HG02763 (cell line): ENCODE measurements around the gene KRTAP9-8.
"Not testable (repeated sequence)": the region's sequence is repeated elsewhere in the genome, so short reads cannot be mapped to it uniquely, and the experiment has no call there.

ENCODE experiments used
- ATAC-seq: cut with Tn5 transposase; IDR thresholded peaks from one replicate; pipeline ENCODE4 v1.9.1; 2021; ENCODE audit warnings: mild to moderate bottlenecking, moderate library complexity; ENCODE audit not compliant: unreplicated experiment

The KRTAP9-8 gene

GRCh38 chr17:41255381-41256290 is 17.8 kb downstream of the KRTAP9-8 start, which contains the start of gene KRTAP9-9:
KRTAP9-9 (plus strand) TSS chr17:41255384.
- ATAC-seq: not testable (repeated sequence)

- ATAC-seq: no peak
Measured at GRCh38 chr17:41256291-41256685, 18.5 kb downstream of the KRTAP9-8 start.

GRCh38 chr17:41258406-41258805 is 20.6 kb downstream of the KRTAP9-8 start:
- ATAC-seq: no peak

GRCh38 chr17:41263212-41263611 is 25.4 kb downstream of the KRTAP9-8 start:
- no peak for ATAC-seq

- ATAC-seq: no peak
Measured at GRCh38 chr17:41264599-41264998, 26.8 kb downstream of the KRTAP9-8 start.

- no peak for ATAC-seq
Measured at GRCh38 chr17:41265078-41265477, 27.3 kb downstream of the KRTAP9-8 start, which contains the start of gene KRTAP9-6. KRTAP9-6 (plus strand) TSS chr17:41265378; CDS start chr17:41265378, 0 bp downstream.

- no peak for ATAC-seq
Measured at GRCh38 chr17:41267711-41268110, 29.9 kb downstream of the KRTAP9-8 start.

GRCh38 chr17:41271323-41271722 is 33.5 kb downstream of the KRTAP9-8 start:
- not testable (repeated sequence) for ATAC-seq

- no peak for ATAC-seq
Measured at GRCh38 chr17:41271858-41272257, 34.1 kb downstream of the KRTAP9-8 start.

- ATAC-seq: not testable (repeated sequence)
Measured at GRCh38 chr17:41275648-41276190, 37.9 kb downstream of the KRTAP9-8 start, which contains the start of gene KRTAP9-7. KRTAP9-7 (plus strand) TSS chr17:41275698; CDS start chr17:41275698, 0 bp downstream.

- ATAC-seq: no peak
Measured at GRCh38 chr17:41278176-41278955, 40.6 kb downstream of the KRTAP9-8 start.

GRCh38 chr17:41284043-41284442 is 46.2 kb downstream of the KRTAP9-8 start:
- ATAC-seq: no peak

- no peak for ATAC-seq
Measured at GRCh38 chr17:41284546-41284945, 46.7 kb downstream of the KRTAP9-8 start.

GRCh38 chr17:41287050-41287449 is 49.3 kb downstream of the KRTAP9-8 start:
- no peak for ATAC-seq
